LNCAP (cell line): ENCODE data around the gene CRKL.

Experiments
- TF ChIP-seq, protein P1 (sequence below): fragments of 450-650 bp; IDR thresholded peaks from 2 replicates; pipeline ENCODE4 v1.5.1; 2017; ENCODE audit warnings: mild to moderate bottlenecking

The CRKL gene

DNA sequence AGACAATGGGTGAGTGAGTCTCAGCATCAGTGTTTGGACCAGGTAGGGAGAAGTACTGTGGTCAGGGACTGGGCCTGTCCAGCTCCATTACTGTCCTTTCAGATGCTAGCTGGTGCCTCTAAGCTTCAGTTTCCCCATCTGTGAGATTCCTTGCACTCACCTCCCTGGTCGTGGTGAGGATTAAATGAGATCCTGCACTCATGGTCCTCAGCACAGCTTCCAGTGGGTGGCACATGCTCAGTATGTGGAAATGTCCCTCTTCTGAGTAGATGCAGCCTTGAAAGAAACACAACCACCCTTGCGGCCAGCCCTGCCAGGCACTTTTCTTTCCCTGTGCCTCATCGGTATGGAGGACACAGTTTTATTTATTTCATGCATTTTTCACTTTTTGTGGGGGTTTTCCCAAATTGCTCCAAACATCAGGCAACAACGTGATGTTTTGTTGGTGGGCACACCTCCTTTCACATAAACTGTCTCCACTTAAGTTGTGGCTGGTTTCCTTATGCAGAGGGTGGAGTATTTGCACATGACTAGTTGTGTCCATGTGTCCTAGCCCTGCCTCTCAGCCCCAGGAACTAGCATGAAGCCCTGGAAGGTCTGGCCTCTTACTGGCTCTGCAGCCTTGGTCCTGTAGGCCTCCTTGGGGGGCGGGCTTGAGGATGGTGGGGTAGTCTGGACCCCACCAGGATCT, 66.0 kb downstream of the CRKL start:
- TF ChIP-seq, protein P1, sequence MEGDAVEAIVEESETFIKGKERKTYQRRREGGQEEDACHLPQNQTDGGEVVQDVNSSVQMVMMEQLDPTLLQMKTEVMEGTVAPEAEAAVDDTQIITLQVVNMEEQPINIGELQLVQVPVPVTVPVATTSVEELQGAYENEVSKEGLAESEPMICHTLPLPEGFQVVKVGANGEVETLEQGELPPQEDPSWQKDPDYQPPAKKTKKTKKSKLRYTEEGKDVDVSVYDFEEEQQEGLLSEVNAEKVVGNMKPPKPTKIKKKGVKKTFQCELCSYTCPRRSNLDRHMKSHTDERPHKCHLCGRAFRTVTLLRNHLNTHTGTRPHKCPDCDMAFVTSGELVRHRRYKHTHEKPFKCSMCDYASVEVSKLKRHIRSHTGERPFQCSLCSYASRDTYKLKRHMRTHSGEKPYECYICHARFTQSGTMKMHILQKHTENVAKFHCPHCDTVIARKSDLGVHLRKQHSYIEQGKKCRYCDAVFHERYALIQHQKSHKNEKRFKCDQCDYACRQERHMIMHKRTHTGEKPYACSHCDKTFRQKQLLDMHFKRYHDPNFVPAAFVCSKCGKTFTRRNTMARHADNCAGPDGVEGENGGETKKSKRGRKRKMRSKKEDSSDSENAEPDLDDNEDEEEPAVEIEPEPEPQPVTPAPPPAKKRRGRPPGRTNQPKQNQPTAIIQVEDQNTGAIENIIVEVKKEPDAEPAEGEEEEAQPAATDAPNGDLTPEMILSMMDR, result no peak

DNA sequence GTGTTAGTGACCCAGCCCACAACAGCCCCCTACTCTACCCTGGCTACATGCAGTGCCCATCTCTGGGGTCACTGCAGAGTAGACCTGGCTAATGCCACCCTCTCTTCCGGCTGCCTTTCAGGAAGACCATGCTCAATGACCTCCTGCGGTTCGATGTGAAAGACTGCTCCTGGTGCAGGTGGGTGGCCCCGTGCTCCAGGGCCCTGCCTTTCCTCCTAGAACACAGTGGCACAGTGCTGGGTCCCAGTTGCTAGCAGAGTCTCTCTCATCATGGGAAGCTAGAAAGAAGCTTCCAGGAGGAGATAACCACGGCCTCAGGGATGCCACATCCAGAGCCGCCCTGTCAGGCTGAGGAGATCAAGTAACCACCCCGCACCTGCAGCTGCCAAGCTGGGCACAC, 68.5 kb downstream of the CRKL start:
- TF ChIP-seq, protein P1, result no peak

DNA sequence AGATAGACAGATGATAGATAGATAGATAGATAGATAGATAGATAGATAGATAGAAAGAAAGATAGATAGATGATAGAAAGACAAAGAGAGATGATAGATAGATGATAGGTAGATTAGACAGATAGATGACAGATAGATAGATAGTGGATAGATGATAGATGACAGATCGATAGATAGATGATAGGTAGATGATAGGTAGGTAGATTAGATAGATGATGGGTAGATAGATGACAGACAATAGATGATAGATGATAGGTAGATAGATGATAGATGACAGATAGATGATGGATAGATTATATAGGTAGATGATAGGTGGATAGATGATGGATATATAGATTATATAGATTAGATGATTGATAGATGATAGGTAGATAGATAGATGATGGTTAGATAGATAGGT, 69.2 kb downstream of the CRKL start:
- TF ChIP-seq, protein P1, result no peak

DNA sequence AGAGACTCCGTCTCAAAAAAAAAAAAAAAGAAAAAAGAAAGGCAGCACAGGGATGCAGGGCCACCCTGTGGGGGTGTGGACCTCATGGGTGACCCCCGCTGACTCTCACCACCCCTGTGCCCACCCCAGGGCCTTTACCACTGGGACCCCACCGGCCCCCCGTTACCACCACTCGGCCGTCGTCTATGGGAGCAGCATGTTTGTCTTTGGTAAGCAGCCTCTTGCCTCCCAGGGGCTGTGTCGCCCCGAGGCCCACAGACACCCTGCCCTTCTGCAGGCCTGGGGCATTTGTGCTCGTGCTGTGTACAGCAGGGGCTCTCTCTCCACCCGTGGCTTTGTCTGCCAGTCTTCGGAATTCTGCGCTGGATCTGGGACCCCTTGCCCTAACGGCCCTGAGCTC, 70.2 kb downstream of the CRKL start:
- TF ChIP-seq, protein P1, result no peak

DNA sequence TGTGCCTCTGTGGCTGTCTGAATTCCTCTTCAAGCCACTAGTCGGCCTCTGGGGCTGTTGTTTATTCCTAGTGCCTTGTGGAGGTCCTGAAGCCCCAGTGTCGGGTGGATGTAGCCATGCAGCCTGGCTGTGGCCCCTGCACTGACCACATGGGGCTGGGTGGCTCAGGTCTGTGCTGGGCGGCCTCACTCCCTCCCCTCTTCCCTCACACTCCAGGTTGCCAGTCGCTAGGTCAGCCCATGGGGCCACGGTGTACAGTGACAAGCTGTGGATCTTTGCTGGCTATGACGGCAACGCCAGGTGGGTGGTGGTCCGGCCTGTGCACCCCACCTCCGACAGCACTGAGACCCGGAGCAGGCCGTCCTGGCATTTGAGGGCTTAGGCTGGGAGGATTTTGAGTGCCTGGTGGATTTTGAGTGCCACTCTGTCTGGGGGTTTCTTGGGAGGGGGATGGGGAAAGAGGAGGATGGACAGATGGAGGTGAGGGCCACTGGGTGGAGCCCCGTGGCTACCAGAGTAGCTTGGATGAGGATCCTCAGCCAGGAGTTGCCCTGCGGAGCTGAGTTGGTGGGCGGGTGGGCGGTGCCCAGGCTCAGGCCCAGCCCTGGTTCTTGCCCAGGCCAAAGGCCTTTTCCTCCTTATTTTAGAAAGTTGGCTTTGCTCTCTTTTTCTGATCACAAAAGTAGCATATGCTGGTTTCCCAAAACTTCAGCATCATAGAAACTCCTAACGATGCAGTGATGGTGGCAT, 71.5 kb downstream of the CRKL start:
- TF ChIP-seq, protein P1, result no peak

DNA sequence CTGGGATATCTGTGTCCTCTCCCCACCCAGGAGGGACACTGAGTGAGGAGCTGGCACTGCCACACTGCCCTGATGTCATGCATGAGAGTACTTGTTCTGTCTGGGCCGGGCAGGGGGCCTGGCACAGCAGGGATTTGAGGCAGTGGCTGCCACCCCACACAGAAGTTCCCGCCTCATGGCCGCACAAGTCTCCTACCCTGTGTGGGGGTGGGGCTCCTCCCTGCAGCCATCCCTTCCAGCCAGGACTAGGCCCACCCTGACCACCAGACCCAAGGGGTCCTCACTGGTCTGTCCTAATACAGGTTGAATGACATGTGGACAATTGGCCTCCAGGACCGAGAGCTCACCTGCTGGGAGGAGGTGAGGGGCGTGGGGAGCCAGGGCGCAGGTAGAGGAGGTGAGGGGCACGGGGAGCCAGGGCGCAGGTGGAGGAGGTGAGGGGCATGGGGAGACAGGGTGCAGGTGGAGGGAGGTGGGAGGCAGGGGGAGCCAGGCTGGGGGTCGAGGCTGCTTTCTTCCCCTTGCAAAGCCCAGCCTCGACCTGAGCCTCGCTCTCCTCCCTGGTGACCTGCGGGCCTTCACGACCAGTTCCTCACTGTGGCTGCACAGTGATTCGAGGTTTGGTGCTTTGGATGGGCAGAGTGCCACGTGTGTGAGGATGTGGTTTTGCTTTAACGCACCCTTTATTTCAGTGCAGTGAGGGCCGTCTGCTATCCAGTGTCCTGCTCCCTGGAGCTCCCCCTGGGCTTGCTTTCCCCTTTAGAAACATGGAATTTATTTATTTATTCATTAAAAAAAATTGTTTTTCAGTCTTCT, 72.3 kb downstream of the CRKL start:
- TF ChIP-seq, protein P1, result no peak
